T-cell (primary cell): ENCODE measurements around the gene PBLD. TPM values are rescaled to one million over a fixed set of nuclear protein-coding genes. Genes with fewer than 3 reads are reported as not detected.
A peak's percentile ranks its signal among the peaks of the same experiment; 100 is the strongest.

Source experiments
- ATAC-seq, 4 experiments: fragments of 200-7000 bp in 3 of 4; fragments of 150-1000 bp in 1 of 4; cut with Tn5 transposase; replicated peaks in 1 of 4; 1 replicate in 3 of 4; 2 replicates in 1 of 4; pipeline ENCODE4 v1.10.0; 2021; ENCODE audit warnings: moderate library complexity in 3 of 4, mild to moderate bottlenecking in 2 of 4, moderate number of reproducible peaks in 1 of 4
- CTCF ChIA-PET, 2 donors: fragments of 300-600 bp; sonication (Branson Sonifier 250); formaldehyde crosslinking; loops; one replicate each; lab custom pipeline; 2022; ENCODE audit warnings: antibody characterized with exemption in 2 of 2; lab: Charles Lee
- POLR2A ChIA-PET, 2 donors: fragments of 300-600 bp; sonication (Branson Sonifier 250); formaldehyde crosslinking; loops; one replicate each; lab custom pipeline; 2022; ENCODE audit warnings: antibody characterized with exemption in 2 of 2; lab: Charles Lee
- DNase-seq, 35 experiments: peaks; one replicate each; pipeline versions ENCODE4 v3.0.0 to v3.0.0-alpha.2; 2013 to 2023
- H3K27ac ChIP-seq: one replicate; pipeline ENCODE4 v1.5.1; 2013; ENCODE audit warnings: low read length
- H3K27me3 ChIP-seq, 2 experiments: replicated peaks in 1 of 2; 1 replicate in 1 of 2; 2 replicates in 1 of 2; pipeline versions ENCODE4 v1.6.1 to v1.7.0; 2013; ENCODE audit warnings: low read length in 1 of 2, mixed read lengths in 1 of 2; ENCODE audit not compliant: control insufficient read depth in 2 of 2, insufficient read depth in 2 of 2; ENCODE audit errors: extremely low read depth in 1 of 2
- H3K36me3 ChIP-seq, 2 donors: 1 replicate in 1 of 2; 2 replicates in 1 of 2; pipeline versions ENCODE4 v1.6.1 to v1.7.0; 2013; ENCODE audit warnings: low read length in 1 of 2; ENCODE audit not compliant: control insufficient read depth in 2 of 2, insufficient read depth in 1 of 2; ENCODE audit errors: extremely low read depth in 1 of 2
- H3K4me1 ChIP-seq, 2 experiments: 1 replicate in 1 of 2; 2 replicates in 1 of 2; pipeline versions ENCODE4 v1.6.1 to v1.7.0; 2013; ENCODE audit warnings: low read length in 2 of 2, mixed read lengths in 1 of 2; ENCODE audit not compliant: insufficient read depth in 2 of 2, control insufficient read depth in 1 of 2; ENCODE audit errors: extremely low read depth in 1 of 2
- H3K4me3 ChIP-seq, 2 donors: 1 replicate in 1 of 2; 2 replicates in 1 of 2; pipeline versions ENCODE4 v1.5.1 to v1.7.0; 2013; ENCODE audit warnings: mild to moderate bottlenecking in 2 of 2, low read length in 1 of 2, moderate library complexity in 1 of 2; ENCODE audit not compliant: control insufficient read depth in 1 of 2; ENCODE audit errors: extremely low read depth in 1 of 2
- H3K9me3 ChIP-seq: 2 replicates; pipeline ENCODE4 v1.7.0; 2013
- H3K27ac Mint-ChIP-seq, 2 donors: one replicate each; pipeline ENCODE4 v1.8.0; 2020 to 2021; ENCODE audit warnings: mild to moderate bottlenecking in 2 of 2, mixed read lengths in 2 of 2
- H3K27me3 Mint-ChIP-seq, 2 donors: one replicate each; pipeline ENCODE4 v1.8.0; 2021 to 2022; ENCODE audit warnings: mixed read lengths in 2 of 2
- H3K36me3 Mint-ChIP-seq: one replicate; pipeline ENCODE4 v1.8.0; 2021; ENCODE audit warnings: mixed read lengths
- H3K4me1 Mint-ChIP-seq, 3 donors: one replicate each; pipeline ENCODE4 v1.8.0; 2020 to 2022; ENCODE audit warnings: mixed read lengths in 3 of 3, mild to moderate bottlenecking in 1 of 3
- H3K4me3 Mint-ChIP-seq, 3 donors: one replicate each; pipeline ENCODE4 v1.8.0; 2020 to 2022; ENCODE audit warnings: mild to moderate bottlenecking in 3 of 3, mixed read lengths in 3 of 3, moderate library complexity in 3 of 3
- H3K9me3 Mint-ChIP-seq, 3 donors: one replicate each; pipeline ENCODE4 v1.8.0; 2020 to 2022; ENCODE audit warnings: mixed read lengths in 3 of 3
- WGBS: methylation state at CpG from one replicate; pipeline ENCODE4 v1.1.5; 2013; ENCODE audit warnings: missing lambda C conversion rate; ENCODE audit not compliant: insufficient coverage; 5-methylcytosine and 5-hydroxymethylcytosine counted together
- total RNA-seq, 35 experiments: library from RNA in 6 of 35; stranded (reverse) in 6 of 35; fragments of 120-200 nt in 1 of 35; gene quantifications; one replicate each; pipeline versions ENCODE4 v1.2.1 to v1.2.4 and lab custom pipeline; 2013 to 2026

Gene PBLD
- total RNA-seq, 5 donors from 2014 or later (not counting 1 experiment from before 2014, with no cell fraction given), result 1.3 to 3.4 (median 1.9) TPM

GRCh38 chr10:68342909-68343516 is 10.3 kb upstream of the PBLD start:
- DNase-seq (no peak), ATAC-seq (no peak)
- Mint-ChIP-seq H3K4me1 (peaks cover 18 to 32% (median 22%) of the 10 kb centered on the region in 3 donors), H3K36me3 (peaks cover 51% of the 10 kb centered on the region), H3K4me3 (no peak overlapping the region), H3K27me3 (no peaks in the 10 kb centered on the region), H3K27ac (peak overlapping the region; percentile 1 to 29), H3K9me3 (no peaks in the 10 kb centered on the region)
- H3K27ac ChIP-seq, result no peak overlapping the region
- ChIA-PET CTCF (interaction anchor here in 1 of 2 donors (0.5 to 0.6 kb wide), 2 partner anchors 16 to 49 kb away, joined by 3 read pairs; no protein-coding TSS in a partner anchor), POLR2A (interaction anchor here (0.6 kb wide), 2 partner anchors 272 to 862 kb away, joined by 3 to 4 read pairs; no protein-coding TSS in a partner anchor)
- no CpG with 5 or more reads among the region's 3 CpGs for WGBS
- H3K9me3 ChIP-seq, result no peaks in the 10 kb centered on the region
- H3K27me3 ChIP-seq, result no peaks in the 10 kb centered on the region
- H3K4me1 ChIP-seq, result peaks cover 0 to 2% of the 10 kb centered on the region in 2 experiments
- H3K4me3 ChIP-seq, result no peak overlapping the region
- H3K36me3 ChIP-seq, result peaks cover 12 to 64% of the 10 kb centered on the region in 2 donors

- H3K4me1 Mint-ChIP-seq, result peaks cover 41 to 52% (median 46%) of the 10 kb centered on the region in 3 donors
- CTCF ChIA-PET, result no interaction called here
These were observed 7.8 kb upstream of the PBLD start for GRCh38 chr10:68340358-68341080.

GRCh38 chr10:68336754-68337351 is 4.1 kb upstream of the PBLD start:
- H3K36me3 ChIP-seq, result peaks cover 8 to 42% of the 10 kb centered on the region in 2 donors
- H3K36me3 Mint-ChIP-seq, result peaks cover 42% of the 10 kb centered on the region
- H3K4me3 ChIP-seq, result no peak overlapping the region
- ChIA-PET POLR2A (interaction anchor here in 1 of 2 donors (0.6 kb wide), 2 partner anchors 11 to 348 kb away, joined by 3 to 4 read pairs; no protein-coding TSS in a partner anchor), CTCF (no interaction called here)
- 19% methylated on average over 4 of the region's 7 CpGs for WGBS
- ATAC-seq (no peak), DNase-seq (no peak)
- no peaks in the 10 kb centered on the region for H3K27me3 ChIP-seq
- no peaks in the 10 kb centered on the region for H3K27me3 Mint-ChIP-seq
- H3K9me3 Mint-ChIP-seq, result no peaks in the 10 kb centered on the region
- H3K9me3 ChIP-seq, result no peaks in the 10 kb centered on the region
- H3K4me3 Mint-ChIP-seq, result peak overlapping the region; percentile 71 to 100 (median 98)
- H3K4me1 ChIP-seq, result peaks cover 6 to 39% of the 10 kb centered on the region in 2 experiments
- H3K27ac ChIP-seq, result peak overlapping the region; percentile 6
- H3K4me1 Mint-ChIP-seq, result peaks cover 56 to 80% (median 58%) of the 10 kb centered on the region in 3 donors
- H3K27ac Mint-ChIP-seq, result peak overlapping the region; percentile 84 to 85

More at GRCh38 chr10:68340358-68341080, 7.8 kb upstream of the PBLD start:
- Mint-ChIP-seq H3K9me3 (no peaks in the 10 kb centered on the region), H3K27ac (peak overlapping the region in 1 of 2 donors; percentile 22), H3K4me3 (no peak overlapping the region), H3K36me3 (peaks cover 56% of the 10 kb centered on the region), H3K27me3 (no peaks in the 10 kb centered on the region)
- WGBS, result 100% methylated on average over 2 of the region's 8 CpGs
- H3K9me3 ChIP-seq, result no peaks in the 10 kb centered on the region
- no peak for ATAC-seq
- H3K27me3 ChIP-seq, result no peaks in the 10 kb centered on the region
- peaks cover 8 to 63% of the 10 kb centered on the region in 2 donors for H3K36me3 ChIP-seq
- no peak for DNase-seq
- POLR2A ChIA-PET, result no interaction called here
- no peak overlapping the region for H3K4me3 ChIP-seq
- peaks cover 5 to 17% of the 10 kb centered on the region in 2 experiments for H3K4me1 ChIP-seq
- no peak overlapping the region for H3K27ac ChIP-seq

- Mint-ChIP-seq H3K4me1 (peaks cover 56 to 85% (median 64%) of the 10 kb centered on the region in 3 donors), H3K36me3 (peaks cover 28% of the 10 kb centered on the region)
- peak overlapping the region; percentile 95 for H3K27ac ChIP-seq
These were observed 2.1 kb upstream of the PBLD start for GRCh38 chr10:68334672-68335467.

GRCh38 chr10:68333440-68334431 is 1.0 kb upstream of the PBLD start:
- DNase-seq (no peak), ATAC-seq (no peak)
- Mint-ChIP-seq H3K4me1 (peaks cover 52 to 75% (median 58%) of the 10 kb centered on the region in 3 donors), H3K27me3 (no peaks in the 10 kb centered on the region), H3K36me3 (peaks cover 17% of the 10 kb centered on the region), H3K4me3 (peak overlapping the region; percentile 98 to 100 (median 100)), H3K9me3 (no peaks in the 10 kb centered on the region), H3K27ac (peak overlapping the region; percentile 100)
- 0% methylated on average over 1 of the region's 10 CpGs for WGBS
- Histone ChIP-seq H3K4me3 (peak overlapping the region; percentile 77 to 88), H3K4me1 (peaks cover 19 to 41% of the 10 kb centered on the region in 2 experiments), H3K27ac (peak overlapping the region; percentile 95), H3K36me3 (peaks cover 0 to 10% of the 10 kb centered on the region in 2 donors), H3K27me3 (no peaks in the 10 kb centered on the region), H3K9me3 (no peaks in the 10 kb centered on the region)
- ChIA-PET CTCF (interaction anchor here (0.5 to 2.0 kb wide), 8 partner anchors 15 to 490 kb away, joined by 4 to 14 read pairs (median 4); no protein-coding TSS in a partner anchor), POLR2A (interaction anchor here (0.5 to 1.1 kb wide), 7 partner anchors 19 to 565 kb away, joined by 3 to 7 read pairs (median 3); no protein-coding TSS in a partner anchor)

More at GRCh38 chr10:68334672-68335467, 2.1 kb upstream of the PBLD start:
- H3K4me3 ChIP-seq, result peak overlapping the region in 1 of 2 donors; percentile 77
- H3K36me3 ChIP-seq, result peaks cover 2 to 22% of the 10 kb centered on the region in 2 donors
- WGBS, result no CpG with 5 or more reads among the region's 8 CpGs
- H3K9me3 Mint-ChIP-seq, result no peaks in the 10 kb centered on the region
- H3K4me1 ChIP-seq, result peaks cover 19 to 41% of the 10 kb centered on the region in 2 experiments
- ChIA-PET CTCF (interaction anchor here (0.6 to 2.0 kb wide), 2 partner anchors 122 to 391 kb away, joined by 3 to 6 read pairs; no protein-coding TSS in a partner anchor), POLR2A (no interaction called here)
- H3K27ac Mint-ChIP-seq, result peak overlapping the region; percentile 87 to 100
- ATAC-seq (no peak), DNase-seq (no peak)
- no peaks in the 10 kb centered on the region for H3K27me3 Mint-ChIP-seq
- no peaks in the 10 kb centered on the region for H3K9me3 ChIP-seq
- peak overlapping the region; percentile 98 to 100 (median 100) for H3K4me3 Mint-ChIP-seq
- H3K27me3 ChIP-seq, result no peaks in the 10 kb centered on the region
